GM19468 (cell line): ENCODE data around the gene CBX4.

ENCODE experiments used
- ATAC-seq: cut with Tn5 transposase; IDR thresholded peaks from one replicate; pipeline ENCODE4 v1.9.1; 2021; ENCODE audit warnings: mild to moderate bottlenecking, moderate library complexity, moderate number of reproducible peaks; ENCODE audit not compliant: unreplicated experiment; ENCODE audit errors: extremely low read depth

The CBX4 gene

DNA sequence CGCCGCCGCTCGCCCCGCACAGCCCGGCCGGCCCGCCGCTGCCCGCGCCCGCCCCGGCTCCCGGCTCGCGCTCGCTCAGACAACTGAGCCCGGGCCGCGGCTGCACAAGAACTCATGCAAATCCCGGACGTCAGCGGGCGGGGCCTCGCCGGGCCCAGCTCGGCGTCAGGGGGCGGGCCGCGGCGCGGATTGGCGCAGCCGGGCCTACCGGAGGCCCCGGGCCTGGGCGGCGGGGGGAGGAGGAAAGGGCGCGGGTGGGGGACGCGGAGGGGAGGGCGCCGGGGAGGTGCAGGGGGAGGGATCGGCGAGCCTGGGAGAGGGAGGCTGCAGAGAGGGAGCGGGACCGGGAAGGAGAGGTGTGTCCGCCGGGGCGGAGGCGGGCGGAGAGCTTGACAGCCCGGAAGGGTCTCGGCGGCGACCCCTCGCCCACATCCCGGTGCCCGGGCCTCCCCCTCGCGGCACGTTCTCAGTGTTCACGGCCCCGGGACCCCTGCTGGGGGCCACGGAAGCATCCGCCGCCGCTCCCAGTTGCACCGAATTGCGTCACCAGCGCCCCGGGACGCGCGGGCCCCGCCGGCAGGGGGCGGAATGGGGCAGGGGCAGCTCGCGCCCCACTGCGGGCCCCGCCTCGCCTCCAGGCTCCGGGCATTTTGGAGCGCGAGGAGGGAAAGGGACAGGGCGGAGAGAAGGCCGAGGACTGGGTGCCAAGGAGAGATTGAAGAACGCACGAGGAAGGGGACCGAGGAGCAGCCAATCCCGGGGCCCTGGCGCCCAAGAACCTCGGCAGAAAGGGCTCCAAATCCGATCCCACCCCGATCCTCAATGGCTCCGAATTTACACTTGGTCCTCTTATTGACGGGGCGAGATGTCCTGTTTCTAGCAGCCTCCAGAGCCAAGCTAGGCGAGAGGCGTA is at the start of gene CBX4:
CBX4 (minus strand) TSS at position 85 of the 913 bp plus-strand sequence. CDS start 189 bp downstream, outside the sequence.
- ATAC-seq = peak; percentile 21

DNA sequence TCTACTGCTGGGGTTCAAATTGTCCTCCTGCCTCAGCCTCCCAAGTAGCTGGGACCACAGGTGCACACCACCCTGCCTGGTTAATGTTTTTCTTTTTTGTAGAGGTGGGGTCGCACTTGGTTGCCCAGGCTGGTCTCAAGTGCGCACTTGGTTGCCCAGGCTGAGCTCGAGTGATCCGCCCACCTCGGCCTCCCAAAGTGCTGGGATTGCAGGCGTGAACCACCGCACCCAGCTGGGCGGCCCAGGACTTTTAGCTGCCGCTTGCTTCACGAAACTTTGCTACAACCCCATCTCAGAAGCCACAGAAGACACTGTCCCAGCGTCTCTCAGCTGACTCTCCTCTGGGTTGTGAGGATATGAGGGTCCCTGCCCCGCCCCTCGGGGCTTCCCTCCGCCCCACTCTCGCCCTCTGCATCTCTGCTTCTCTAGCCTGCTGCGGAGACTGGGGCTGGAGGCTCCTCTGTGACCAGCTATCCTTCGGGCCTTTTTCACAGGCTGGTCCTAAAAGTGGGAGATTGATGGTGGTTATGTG is 48.8 kb upstream of the CBX4 start:
- no peak for ATAC-seq

DNA sequence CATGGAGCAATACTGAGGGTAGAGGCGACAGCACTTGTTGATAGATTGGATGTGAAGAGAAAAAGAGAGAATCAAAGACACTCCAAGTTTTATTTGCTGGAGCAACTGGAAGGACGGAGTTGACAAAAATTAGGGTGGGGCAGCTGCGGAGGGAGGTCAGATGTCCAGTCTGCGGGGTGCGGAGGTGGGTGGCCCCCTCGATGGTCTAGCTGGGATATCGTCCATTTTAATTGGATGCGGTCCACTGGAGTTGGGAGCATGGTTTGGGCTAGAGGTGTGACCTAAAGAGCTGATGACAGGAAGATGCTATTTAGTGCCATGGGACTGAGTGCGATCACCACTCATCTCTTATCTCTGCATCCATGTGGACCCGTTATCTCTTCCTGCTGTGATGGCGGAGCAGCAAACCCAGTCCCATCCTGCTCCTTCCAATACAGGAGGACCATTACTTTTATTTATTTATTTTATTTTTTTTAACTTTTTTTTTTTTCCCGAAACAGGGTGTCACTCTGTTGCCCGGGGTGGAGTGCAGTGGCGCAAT is 48.3 kb upstream of the CBX4 start:
- no peak for ATAC-seq

DNA sequence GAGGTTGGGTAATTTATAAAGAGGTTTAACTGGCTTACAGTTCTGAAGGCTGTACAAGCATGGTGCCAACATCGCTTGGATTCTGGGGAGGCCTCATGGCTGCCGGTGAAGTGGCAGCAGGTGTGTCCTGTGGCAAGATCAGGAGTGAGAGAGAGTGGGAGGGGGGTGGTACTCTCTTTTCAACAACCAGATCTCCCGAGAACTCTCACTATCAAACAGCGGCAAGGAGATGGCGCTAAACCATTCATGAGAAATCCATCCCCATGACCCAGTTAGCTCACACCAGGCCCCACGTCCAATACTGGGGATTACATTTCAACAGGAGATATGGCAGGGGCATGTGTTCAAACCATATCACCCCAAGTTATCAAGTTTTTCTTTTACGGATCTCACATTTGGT is 44.0 kb upstream of the CBX4 start:
- no peak for ATAC-seq

DNA sequence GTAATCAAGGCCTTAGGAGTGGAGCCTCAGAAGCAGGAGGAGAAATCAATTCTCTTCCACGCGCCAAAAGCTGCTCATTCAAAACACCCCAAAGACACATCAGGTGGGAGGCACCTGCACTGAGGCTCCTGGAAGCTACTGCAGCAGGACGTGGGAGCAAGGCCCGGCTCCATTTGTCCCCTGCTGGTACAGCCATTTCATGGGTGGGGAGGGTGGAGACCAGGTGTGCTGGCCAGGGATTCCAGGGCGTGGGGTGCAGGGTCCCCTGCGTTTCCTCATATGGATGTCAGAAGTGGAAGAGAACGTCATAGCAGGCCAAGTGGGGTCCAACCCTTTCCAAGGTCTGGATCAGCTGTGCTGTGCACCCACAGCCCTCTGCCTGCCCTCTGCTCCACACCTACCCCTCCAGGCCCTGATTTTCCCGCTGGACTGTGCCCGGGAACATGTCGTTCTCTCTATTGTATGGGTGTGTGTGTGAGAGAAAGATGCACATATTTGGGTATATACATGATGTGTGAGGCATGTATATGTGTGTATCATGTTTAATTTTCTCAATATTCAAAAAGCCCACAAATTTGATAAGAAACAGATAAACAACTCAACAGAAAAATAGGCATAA is 39.2 kb upstream of the CBX4 start:
- no peak for ATAC-seq

DNA sequence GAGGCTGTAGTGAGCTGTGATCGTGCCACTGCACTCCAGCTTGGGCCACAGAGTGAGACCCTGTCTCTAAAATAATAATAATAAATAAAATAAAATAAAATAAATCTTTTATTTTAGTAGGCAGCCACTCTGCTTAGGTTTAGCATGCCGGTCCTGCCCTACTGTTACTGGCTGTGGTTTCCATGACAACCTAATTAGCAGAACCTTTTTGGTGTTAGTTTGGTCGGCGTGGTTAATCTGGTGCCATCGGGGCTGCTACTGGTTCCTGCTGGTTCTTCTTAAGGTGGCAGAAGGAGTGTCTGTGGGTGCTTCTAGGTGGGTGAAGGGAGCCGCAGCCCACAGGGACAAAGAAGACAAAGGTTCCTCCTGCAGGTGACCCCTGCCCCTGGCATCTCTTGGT is 37.8 kb upstream of the CBX4 start:
- ATAC-seq = no peak

DNA sequence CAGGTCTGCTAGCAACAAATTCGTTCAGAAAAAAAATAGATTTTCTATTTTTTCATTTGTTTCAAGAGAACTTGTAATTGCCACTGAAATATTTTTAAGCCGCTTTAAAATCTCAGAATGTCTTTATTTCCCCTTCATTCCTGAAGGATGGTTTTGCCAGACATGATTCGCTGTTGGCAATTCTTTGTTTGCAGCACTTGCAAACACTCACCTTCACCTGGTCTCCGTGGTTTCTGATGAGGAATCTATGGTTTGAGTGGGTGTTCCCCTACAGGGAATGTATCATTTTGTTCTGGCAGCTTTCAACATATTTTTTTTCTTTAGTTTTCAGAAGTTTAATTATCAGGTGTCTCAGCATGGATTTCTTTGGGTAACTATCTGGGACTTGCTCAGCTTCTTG is 36.3 kb upstream of the CBX4 start:
- no peak for ATAC-seq

DNA sequence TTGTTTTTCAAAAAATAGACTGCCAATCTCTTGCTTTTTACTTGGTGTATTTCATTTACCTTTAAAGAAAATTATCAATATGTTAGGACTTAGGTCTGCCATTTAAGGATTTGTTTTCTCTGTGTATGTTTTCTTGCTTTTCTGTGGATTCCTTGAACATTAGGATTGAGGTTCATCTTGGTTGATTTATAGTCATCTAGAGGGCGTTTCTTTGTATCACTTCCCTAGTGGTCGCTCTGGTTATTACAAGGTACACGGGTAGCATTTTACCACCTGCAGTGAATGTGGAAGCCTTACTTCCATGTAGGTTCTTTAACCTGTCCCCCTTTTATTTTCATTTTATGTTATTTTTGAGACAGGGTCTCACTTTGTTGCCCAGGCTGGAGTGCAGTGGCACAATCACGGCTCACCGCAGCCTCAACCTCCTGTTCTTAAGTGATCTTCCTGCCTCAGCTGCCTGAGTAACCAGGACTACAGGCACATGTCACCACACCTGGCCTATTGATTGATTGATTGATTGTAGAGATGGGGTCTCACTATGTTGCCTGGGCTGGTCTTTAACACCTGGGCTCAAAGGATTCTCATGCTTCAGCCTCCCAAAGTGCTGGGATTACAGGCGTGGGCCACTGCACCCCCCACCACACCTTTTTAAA is 35.2 kb upstream of the CBX4 start:
- no peak for ATAC-seq

DNA sequence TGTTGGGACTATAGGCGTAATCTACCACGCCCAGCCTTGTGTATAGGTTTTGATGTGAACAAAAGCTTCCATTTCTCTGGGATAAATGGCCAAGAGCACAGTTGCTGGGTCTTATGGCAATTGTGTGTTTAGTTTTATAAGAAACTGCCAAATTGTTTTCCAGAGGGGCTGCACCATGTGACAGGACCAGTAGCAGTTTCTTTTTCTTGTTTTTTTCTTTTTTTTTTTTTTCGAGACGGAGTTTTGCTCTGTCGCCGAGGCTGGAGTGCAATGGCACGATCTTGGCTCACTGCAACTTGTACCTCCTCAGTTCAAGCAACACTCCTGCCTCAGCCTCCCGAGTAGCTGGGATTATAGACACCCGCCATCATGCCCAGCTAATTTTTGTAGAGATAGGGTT is 34.3 kb upstream of the CBX4 start:
- ATAC-seq = no peak

DNA sequence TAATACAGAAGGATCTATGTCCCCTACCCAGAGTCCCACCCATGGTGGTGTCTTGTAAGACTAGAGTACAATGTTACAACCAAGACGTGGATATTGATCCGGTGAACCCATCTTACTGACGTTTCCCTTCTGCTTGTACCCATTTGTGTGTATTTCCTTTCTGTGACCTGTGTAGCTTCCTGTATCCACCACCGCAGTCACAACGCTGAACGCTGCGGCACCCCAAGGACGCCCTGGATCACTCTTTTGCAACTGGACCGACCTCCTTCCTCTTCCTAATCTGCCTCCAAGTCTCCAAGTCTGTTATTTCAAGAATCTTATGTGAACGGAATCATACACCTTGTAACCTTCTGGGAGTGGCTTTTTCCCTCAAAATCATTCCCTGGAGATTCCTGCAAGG is 33.5 kb upstream of the CBX4 start:
- no peak for ATAC-seq

DNA sequence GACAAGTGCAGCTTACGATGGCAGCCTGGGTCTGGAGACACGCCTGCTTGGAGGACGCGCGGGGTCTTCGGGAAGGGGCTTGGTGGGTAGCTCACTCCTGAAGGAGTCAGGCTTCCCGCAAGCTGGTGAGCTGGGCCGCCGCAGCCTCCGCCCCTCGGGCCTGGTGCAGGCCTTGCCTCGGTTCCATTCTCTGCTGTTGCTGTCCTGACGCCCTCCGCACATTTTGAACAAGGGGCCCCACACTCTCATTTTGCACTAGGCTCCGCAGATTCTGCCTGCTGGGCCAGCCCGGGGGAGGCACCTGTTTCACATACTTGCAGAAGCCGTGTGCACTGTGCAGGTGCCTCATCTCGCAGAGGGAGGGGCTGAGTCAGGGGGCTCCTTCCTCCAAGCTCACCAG is 31.9 kb upstream of the CBX4 start:
- no peak for ATAC-seq

DNA sequence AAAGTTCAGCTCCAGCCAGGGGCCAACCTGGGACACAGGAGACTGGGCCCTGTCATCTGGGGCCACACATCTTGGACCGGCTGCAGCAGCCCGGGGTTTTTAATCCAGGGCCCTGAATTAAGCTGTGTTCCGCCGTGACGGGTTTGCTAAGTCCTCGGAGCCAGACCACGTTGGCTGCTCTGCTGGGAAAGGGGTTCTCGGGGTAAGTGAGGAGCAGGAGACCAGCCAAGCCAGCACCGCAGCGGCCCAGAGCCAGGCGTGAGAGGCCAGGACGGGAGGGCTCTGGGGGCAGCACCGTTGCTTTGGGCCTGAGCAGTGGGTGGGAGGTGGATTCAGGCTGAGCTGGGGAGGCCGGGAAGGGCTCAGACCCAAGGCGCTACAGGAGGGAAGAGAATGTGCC is 31.3 kb upstream of the CBX4 start:
- no peak for ATAC-seq

DNA sequence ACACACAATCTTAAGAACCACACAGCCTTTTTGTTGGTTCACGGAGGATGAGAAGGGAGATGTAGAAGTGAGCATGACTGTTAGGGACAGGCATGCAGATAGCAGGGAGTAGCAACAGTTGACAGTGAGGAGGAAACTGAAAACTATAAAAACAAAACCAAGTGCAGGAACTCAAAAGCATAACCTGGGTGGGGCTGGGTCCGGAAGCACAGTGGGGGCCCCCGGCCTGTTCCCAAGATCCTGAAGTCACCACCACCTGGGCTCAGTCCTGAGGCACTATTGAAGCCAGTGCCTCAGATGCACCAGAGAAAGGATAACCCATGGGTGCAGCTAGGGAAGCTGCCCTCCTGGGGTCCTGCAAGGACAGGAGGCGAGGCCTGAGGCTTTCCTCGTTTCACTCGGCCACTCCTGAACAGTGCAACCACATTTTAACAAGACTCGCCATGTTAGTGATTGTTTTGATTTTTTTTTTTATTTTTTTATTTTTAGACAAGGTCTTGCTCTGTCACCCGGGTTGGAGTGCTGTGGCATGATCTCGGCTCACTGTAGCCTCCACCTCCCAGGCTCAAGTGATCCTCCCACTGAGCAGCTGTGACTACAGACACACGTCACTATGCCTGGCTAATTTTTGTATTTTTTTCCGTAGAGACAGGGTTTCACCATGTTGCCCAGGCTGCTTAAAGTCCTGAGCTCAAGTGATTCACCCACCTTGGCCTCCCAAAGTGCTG is 27.7 kb upstream of the CBX4 start:
- no peak for ATAC-seq

DNA sequence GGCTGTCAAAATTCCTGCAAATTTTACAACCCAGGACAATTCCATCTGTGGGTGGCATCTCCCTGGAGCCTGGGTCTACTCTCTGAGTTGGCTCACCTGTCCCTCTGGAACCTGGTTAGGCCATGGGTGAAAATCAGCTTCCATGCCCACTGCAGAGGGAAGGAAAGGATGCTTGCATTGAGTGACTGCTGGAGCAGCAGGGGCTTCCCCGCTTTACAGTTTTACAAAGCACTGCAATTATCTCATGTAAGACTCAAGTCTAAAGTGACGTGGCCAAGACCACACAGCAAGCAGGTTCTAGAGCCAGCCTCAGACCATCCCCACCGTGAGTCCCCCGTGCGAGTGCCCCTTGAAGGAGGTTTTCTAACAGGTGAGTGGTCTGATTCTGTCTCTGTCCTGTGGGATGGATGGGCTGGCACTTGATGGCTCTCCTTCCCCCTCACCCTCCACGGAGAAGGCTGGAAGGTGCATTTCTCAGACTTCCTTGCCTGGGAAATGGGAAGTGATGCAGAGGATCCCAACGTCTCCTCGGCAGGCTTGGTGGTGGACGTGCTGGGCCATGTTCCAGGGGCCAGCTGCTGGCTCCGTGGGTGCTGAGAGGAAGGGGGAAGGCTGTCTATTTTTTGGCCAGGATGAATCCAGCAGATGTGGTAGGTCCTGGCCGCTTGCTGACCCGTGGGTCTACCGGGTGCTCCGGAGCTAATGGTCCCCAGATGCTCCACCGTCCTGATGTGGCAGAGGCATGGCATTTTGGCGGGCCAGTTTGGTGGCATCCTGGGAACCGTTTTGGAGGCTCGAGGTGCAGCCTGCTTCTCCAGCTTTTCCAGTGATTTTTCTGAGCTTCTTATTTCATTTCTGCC is 26.3 kb upstream of the CBX4 start:
- ATAC-seq = no peak

DNA sequence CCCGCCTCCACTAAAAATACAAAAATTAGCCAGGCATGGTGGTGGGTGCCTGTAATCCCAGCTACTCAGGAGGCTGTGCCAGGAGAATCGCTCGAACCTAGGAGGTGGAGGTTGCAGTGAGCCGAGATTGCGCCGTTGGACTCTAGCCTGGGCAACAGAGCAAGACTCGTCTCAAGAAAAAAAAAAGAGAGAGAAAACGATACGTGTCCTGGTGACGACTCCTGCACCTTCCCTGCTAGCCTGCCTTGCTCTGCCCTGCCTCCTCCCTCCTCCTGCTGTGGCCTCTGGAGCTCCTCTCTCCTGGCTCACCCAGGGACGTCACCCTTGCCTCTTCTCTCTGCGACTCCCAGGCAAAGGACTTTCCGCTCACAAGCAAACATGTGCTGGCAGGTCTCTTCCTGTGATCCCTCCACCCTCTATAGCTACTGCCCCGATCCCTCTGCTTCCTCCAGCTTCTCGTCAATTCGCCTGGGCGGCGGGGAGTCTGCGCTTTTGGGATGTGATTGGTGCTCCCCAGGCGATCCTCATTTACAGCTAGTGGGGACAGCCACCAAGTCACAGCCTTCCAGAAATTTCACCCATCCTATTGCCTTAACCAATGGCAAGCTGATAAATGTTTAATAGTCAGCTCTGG is 25.5 kb upstream of the CBX4 start:
- ATAC-seq = no peak

DNA sequence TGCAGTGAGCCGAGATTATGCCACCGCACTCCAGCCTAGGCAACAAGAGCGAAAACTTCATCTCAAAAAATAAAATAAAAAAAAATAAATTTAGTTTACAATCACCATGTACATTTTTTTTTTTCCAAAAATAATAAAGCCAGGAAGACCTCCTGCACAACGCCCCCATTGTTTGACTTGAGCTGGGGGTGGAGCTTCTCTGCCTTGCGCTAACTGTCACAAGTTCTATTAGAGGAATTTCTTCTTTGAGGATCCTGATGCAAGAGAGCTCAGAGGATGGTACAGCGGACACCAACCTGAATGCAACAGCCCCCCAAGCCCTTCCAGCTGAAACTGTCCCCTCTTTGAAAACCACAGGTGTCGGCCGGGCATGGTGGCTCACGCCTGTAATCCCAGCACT is 24.9 kb upstream of the CBX4 start:
- no peak for ATAC-seq

DNA sequence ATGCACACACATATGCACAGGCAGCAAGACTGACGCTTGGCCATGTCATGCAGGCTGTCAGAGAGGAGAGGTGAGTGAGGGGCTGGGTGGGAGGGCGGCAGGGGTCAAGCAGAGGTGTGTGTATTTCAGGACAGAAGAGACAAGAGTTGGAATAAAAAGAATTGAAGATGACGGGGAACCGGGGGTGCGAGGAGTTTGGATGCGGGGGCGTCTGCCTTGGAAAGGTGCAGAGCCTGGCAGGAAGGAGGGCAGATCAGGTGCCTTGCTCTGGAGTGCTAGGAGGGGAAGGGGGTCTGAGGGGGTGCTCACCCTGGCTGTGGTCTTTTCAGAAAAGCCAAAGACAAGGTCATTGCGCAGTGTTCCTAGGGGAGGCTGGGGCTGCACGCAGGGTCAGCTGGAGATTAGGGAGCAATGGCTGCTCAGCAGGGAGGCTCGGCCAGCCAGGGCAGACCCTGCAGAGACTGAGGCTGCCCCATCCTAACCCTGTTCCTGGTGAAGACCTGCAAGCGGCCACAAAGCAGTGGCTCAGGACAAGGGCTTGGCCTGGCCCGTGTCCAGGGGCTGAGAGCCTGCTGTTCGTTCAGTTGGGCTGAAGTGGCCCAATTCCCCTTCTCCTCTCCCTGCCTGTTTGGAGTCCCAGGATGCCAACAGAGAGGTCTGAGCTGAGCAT is 23.7 kb upstream of the CBX4 start:
- no peak for ATAC-seq

DNA sequence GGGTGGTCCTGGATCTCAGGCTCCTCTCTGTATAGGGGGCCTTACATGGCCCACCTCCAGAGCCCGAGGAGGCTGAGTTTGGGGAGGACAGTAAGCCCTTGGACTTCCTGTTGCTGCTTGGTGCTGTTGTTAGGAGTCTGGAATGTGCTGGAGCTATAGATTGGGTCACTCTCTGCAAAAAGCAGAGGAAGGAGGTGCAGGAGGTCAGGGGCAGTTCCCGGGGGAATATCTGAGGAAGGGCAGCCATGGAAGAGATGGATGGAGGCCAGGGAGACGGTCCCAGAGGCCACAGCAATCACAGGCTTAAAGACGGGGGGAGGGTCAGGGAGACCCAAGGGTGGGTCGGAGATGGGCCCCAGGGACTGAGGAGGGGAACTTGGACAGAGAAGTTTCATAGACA is 23.0 kb upstream of the CBX4 start:
- ATAC-seq = no peak
